AG04450 (cell line): ENCODE measurements around the gene UQCRC1. TPM values are rescaled to one million over a fixed set of nuclear protein-coding genes. Genes with fewer than 3 reads are reported as not detected.

Source experiments
- CTCF ChIA-PET: fragments of 300-600, 350-600 bp; formaldehyde crosslinking; extraction: SDS; loops from one replicate; lab custom pipeline; 2022; ENCODE audit warnings: antibody characterized with exemption, inconsistent platforms; lab: Charles Lee
- POLR2A ChIA-PET: fragments of 350-600 bp; formaldehyde crosslinking; extraction: SDS; loops from one replicate; lab custom pipeline; 2021; ENCODE audit warnings: antibody characterized with exemption, inconsistent platforms; lab: Yijun Ruan, JAX
- DNase-seq: peaks from one replicate; pipeline ENCODE4 v3.0.0-alpha.2; 2011; ENCODE audit warnings: low read depth, low spot score
- H3K27ac ChIP-seq: one replicate; pipeline ENCODE4 v1.5.1; 2012; ENCODE audit warnings: low read depth, low read length, control low read depth
- H3K27me3 ChIP-seq: one replicate; pipeline ENCODE4 v1.6.0; 2012; ENCODE audit warnings: low read length; ENCODE audit not compliant: control insufficient read depth, insufficient read depth
- H3K4me3 ChIP-seq: 2 replicates; pipeline ENCODE4 v1.5.1; 2011; ENCODE audit warnings: mild to moderate bottlenecking, low read depth, low read length, control low read depth
- H3K9me3 ChIP-seq: 2 replicates; pipeline ENCODE4 v1.5.1; 2012; ENCODE audit warnings: low read length; ENCODE audit not compliant: control insufficient read depth, insufficient read depth
- CTCF ChIP-seq: IDR thresholded peaks from 2 replicates; pipeline ENCODE4 v1.5.1; 2011; ENCODE audit warnings: low read depth, low read length, control low read depth, inconsistent platforms
- polyA plus RNA-seq: library from polyadenylated mRNA; depleted of rRNA; stranded (reverse); fragments of >200 nt; gene quantifications from 2 replicates; pipeline ENCODE4 v1.2.3, GENCODE V29; 2011

Gene UQCRC1
- polyA plus RNA-seq, 1 experiment, result 379 TPM

- H3K27me3 ChIP-seq, result peaks cover 2% of the 10 kb centered on the region
- CTCF ChIA-PET, result interaction anchor here (1.1 kb wide), 1 partner anchor 20 kb away, joined by 3 read pairs; the partner anchor contains the start of gene SLC26A6
- TF ChIP-seq CTCF, result no peak
Measured at GRCh38 chr3:48655063-48655462, 45.6 kb upstream of the UQCRC1 start.

GRCh38 chr3:48652923-48653715 lies 43.7 kb upstream of the UQCRC1 start:
- peaks cover 2% of the 10 kb centered on the region for H3K27me3 ChIP-seq
- H3K9me3 ChIP-seq, result peaks cover 8% of the 10 kb centered on the region; the same call in 1 of the 2 replicates
- no peak overlapping the region for H3K27ac ChIP-seq
- TF ChIP-seq CTCF, result no peak
- no peak for DNase-seq
- H3K4me3 ChIP-seq, result no peak overlapping the region
- ChIA-PET CTCF (interaction anchor here (1.0 kb wide), 1 partner anchor 217 kb away, joined by 3 read pairs; no protein-coding TSS in a partner anchor), POLR2A (interaction anchor here (1.1 kb wide), 1 partner anchor 10 kb away, joined by 3 read pairs; the partner anchor contains the start of gene CELSR3)

More at GRCh38 chr3:48655063-48655462, 45.6 kb upstream of the UQCRC1 start:
- POLR2A ChIA-PET, result no interaction called here
- no peak overlapping the region for H3K27ac ChIP-seq
- peaks cover 8% of the 10 kb centered on the region; the same call in 1 of the 2 replicates for H3K9me3 ChIP-seq
- H3K4me3 ChIP-seq, result no peak overlapping the region
- DNase-seq, result no peak

- no peak for TF ChIP-seq CTCF
- ChIA-PET POLR2A (no interaction called here), CTCF (no interaction called here)
- Histone ChIP-seq H3K9me3 (peaks cover 3% of the 10 kb centered on the region; the same call in 1 of the 2 replicates), H3K27me3 (no peaks in the 10 kb centered on the region), H3K4me3 (no peak overlapping the region), H3K27ac (no peak overlapping the region)
- no peak for DNase-seq
Measured at GRCh38 chr3:48651771-48652170, 42.3 kb upstream of the UQCRC1 start.

GRCh38 chr3:48650723-48651122 lies 41.3 kb upstream of the UQCRC1 start:
- Histone ChIP-seq H3K27ac (no peak overlapping the region), H3K27me3 (no peaks in the 10 kb centered on the region), H3K9me3 (no peaks in the 10 kb centered on the region; the same call in 1 of the 2 replicates), H3K4me3 (no peak overlapping the region)
- no peak for TF ChIP-seq CTCF
- ChIA-PET CTCF (no interaction called here), POLR2A (no interaction called here)
- no peak for DNase-seq
